NB4 (cell line): Measurements from ENCODE around the gene TFEB.

ENCODE experiments used
- DNase-seq: peaks from one replicate; pipeline ENCODE4 v3.0.0; 2010; ENCODE audit warnings: low read depth
- H3K4me3 ChIP-seq: one replicate; pipeline ENCODE4 v1.5.1; 2011; ENCODE audit warnings: mild to moderate bottlenecking, low read depth, low read length, moderate library complexity
- MYC ChIP-seq: IDR thresholded peaks from 2 replicates; pipeline ENCODE4 v1.6.1; 2011; ENCODE audit warnings: low read depth, low read length
- POLR2A ChIP-seq: IDR thresholded peaks from 2 replicates; pipeline ENCODE4 v1.6.1; 2011; ENCODE audit warnings: mild to moderate bottlenecking; ENCODE audit not compliant: insufficient read length; ENCODE audit errors: extremely low read depth
- TF ChIP-seq, protein P1 (sequence below): IDR thresholded peaks from one replicate; pipeline ENCODE4 v1.5.1; 2012; ENCODE audit warnings: low read depth, low read length
- TF ChIP-seq, protein P2 (sequence below): IDR thresholded peaks from 2 replicates; pipeline ENCODE4 v1.6.1; 2011; ENCODE audit warnings: low read depth, low read length

TFEB gene

DNA sequence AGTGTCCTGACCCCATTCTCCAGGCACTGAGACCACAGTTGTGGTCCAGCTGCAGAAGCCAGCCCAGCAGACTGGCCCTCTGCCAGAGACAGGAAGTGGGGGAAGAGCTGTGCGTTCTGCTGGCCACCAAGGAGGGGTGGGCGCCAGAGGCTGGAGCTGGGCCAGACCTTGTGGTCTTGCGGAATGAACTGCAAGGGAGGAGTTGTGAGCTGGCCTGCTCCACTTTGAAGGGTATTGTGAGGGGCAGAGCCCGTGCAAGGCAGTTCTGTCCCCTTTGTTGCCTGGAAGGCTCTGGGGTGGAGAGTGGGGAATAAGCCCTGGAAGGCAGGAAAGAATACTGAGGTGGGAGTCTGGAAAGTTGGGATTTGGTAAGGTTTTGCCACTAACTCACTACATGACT, 100.8 kb downstream of the TFEB start:
- H3K4me3 ChIP-seq = no peak overlapping the region
- TF ChIP-seq POLR2A = no peak
- no peak for TF ChIP-seq MYC
- TF ChIP-seq, protein P1, sequence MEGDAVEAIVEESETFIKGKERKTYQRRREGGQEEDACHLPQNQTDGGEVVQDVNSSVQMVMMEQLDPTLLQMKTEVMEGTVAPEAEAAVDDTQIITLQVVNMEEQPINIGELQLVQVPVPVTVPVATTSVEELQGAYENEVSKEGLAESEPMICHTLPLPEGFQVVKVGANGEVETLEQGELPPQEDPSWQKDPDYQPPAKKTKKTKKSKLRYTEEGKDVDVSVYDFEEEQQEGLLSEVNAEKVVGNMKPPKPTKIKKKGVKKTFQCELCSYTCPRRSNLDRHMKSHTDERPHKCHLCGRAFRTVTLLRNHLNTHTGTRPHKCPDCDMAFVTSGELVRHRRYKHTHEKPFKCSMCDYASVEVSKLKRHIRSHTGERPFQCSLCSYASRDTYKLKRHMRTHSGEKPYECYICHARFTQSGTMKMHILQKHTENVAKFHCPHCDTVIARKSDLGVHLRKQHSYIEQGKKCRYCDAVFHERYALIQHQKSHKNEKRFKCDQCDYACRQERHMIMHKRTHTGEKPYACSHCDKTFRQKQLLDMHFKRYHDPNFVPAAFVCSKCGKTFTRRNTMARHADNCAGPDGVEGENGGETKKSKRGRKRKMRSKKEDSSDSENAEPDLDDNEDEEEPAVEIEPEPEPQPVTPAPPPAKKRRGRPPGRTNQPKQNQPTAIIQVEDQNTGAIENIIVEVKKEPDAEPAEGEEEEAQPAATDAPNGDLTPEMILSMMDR = no peak
- TF ChIP-seq, protein P2, sequence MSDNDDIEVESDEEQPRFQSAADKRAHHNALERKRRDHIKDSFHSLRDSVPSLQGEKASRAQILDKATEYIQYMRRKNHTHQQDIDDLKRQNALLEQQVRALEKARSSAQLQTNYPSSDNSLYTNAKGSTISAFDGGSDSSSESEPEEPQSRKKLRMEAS = no peak
- DNase-seq = no peak
